ENCODE results near the gene TMEM35B. TPM values are rescaled to one million over a fixed set of nuclear protein-coding genes. Genes with fewer than 3 reads are reported as not detected.

Gene TMEM35B
- total RNA-seq, 3 donors from 2014 or later (not counting 1 experiment from before 2014, with no cell fraction given) = 4.1 to 18.5 (median 10.5) TPM

DNA sequence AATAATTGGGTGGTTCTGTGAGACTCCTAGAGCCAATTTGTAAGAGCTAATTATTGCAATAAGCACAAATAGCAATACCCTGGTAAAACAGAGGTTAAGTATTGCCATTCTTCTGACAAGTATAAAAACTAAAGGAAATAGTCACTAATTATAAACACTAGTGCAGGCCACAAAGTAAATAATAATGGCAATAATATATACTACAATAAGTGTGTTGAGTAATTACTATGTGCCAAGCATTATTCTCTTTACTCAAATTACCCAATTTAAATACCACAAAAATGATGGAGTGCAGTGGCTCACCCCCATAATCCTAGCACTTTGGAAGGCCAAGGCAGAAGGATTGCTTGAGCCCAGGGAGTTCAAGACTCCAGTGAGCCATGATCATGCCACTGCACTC is 31.3 kb upstream of the TMEM35B start:
- no peak for DNase-seq
- Histone ChIP-seq H3K4me3 (ENCODE audit: low read length) (no peak overlapping the region), H3K27me3 (ENCODE audit: control insufficient read depth, insufficient read depth, low read length) (no peaks in the 10 kb centered on the region), H3K4me1 (ENCODE audit: control insufficient read depth, insufficient read depth, low read length) (no peaks in the 10 kb centered on the region), H3K36me3 (ENCODE audit: control insufficient read depth, insufficient read depth, low read length) (peaks cover 31% of the 10 kb centered on the region), H3K27ac (ENCODE audit: low read length) (no peak overlapping the region), H3K9me3 (ENCODE audit: control insufficient read depth, insufficient read depth, low read length) (no peaks in the 10 kb centered on the region)
- Mint-ChIP-seq H3K4me3 (no peak overlapping the region), H3K27me3 (ENCODE audit: low read depth in 2 of 2) (no peaks in the 10 kb centered on the region), H3K9me3 (no peaks in the 10 kb centered on the region), H3K4me1 (no peaks in the 10 kb centered on the region), H3K36me3 (no peaks in the 10 kb centered on the region), H3K27ac (no peak overlapping the region)
- intact Hi-C loops (cut with micrococcal nuclease) = no loop called here
- ATAC-seq = no peak
- TF ChIP-seq, protein P1, sequence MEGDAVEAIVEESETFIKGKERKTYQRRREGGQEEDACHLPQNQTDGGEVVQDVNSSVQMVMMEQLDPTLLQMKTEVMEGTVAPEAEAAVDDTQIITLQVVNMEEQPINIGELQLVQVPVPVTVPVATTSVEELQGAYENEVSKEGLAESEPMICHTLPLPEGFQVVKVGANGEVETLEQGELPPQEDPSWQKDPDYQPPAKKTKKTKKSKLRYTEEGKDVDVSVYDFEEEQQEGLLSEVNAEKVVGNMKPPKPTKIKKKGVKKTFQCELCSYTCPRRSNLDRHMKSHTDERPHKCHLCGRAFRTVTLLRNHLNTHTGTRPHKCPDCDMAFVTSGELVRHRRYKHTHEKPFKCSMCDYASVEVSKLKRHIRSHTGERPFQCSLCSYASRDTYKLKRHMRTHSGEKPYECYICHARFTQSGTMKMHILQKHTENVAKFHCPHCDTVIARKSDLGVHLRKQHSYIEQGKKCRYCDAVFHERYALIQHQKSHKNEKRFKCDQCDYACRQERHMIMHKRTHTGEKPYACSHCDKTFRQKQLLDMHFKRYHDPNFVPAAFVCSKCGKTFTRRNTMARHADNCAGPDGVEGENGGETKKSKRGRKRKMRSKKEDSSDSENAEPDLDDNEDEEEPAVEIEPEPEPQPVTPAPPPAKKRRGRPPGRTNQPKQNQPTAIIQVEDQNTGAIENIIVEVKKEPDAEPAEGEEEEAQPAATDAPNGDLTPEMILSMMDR (IDR thresholded peaks at IDR 0.05) = no peak

DNA sequence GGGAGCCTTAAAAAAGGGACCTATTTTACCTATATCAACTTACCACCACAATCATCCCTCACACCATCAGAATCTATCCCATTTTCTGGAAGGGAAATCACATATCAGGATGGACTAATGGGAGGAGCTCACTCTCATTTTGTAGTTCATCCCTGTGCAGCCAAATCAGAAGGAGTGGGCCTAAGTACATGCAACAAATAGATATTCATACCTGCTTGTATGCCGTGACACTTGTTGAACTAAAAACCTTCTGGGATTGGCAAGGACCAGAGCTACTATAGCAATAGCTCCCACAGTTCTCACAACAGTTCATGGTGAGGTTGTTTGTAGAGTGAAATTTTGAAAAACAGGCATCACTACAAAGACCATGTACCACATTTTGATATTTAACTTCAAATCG is 29.3 kb upstream of the TMEM35B start:
- Histone ChIP-seq H3K27me3 (ENCODE audit: control insufficient read depth, insufficient read depth, low read length) (no peaks in the 10 kb centered on the region), H3K27ac (ENCODE audit: low read length) (no peak overlapping the region), H3K36me3 (ENCODE audit: control insufficient read depth, insufficient read depth, low read length) (peaks cover 43% of the 10 kb centered on the region), H3K4me1 (ENCODE audit: control insufficient read depth, insufficient read depth, low read length) (no peaks in the 10 kb centered on the region), H3K9me3 (ENCODE audit: control insufficient read depth, insufficient read depth, low read length) (no peaks in the 10 kb centered on the region), H3K4me3 (ENCODE audit: low read length) (no peak overlapping the region)
- Mint-ChIP-seq H3K9me3 (no peaks in the 10 kb centered on the region), H3K27me3 (ENCODE audit: low read depth in 2 of 2) (no peaks in the 10 kb centered on the region), H3K4me1 (no peaks in the 10 kb centered on the region), H3K4me3 (no peak overlapping the region), H3K27ac (no peak overlapping the region), H3K36me3 (peaks cover 8% of the 10 kb centered on the region)
- TF ChIP-seq, protein P1 (IDR thresholded peaks at IDR 0.05) = no peak
- ATAC-seq = no peak
- intact Hi-C loops (cut with micrococcal nuclease) = no loop called here
- WGBS (ENCODE audit: insufficient coverage) = 100% methylated on average over 1 of the region's 2 CpGs
- no peak for DNase-seq

DNA sequence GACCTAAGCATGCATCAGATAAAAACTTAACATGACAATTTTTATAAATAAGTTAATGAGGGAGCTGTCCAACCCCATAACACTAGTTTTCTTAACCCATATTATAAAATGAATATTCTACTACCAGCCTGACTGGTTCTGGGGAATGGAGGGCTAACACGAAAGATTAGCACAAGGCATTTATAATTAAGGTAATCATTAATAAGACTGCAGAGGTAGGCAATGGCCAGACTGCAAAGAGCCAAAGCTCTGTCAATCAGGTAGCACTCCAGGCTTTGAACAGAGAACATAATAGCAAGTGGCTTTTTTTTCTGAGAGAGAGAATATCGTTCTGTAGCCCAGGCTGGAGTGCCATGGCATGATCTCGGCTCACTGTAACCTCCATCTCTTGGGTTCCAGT is 20.6 kb upstream of the TMEM35B start:
- TF ChIP-seq, protein P1 (IDR thresholded peaks at IDR 0.05) = no peak
- DNase-seq = no peak
- Mint-ChIP-seq H3K27ac (no peak overlapping the region), H3K27me3 (ENCODE audit: low read depth in 2 of 2) (no peaks in the 10 kb centered on the region), H3K4me3 (no peak overlapping the region), H3K36me3 (peaks cover 15% of the 10 kb centered on the region), H3K9me3 (no peaks in the 10 kb centered on the region), H3K4me1 (no peaks in the 10 kb centered on the region)
- no peak for ATAC-seq
- H3K4me3 ChIP-seq (ENCODE audit: low read length) = no peak overlapping the region
- H3K27ac ChIP-seq (ENCODE audit: low read length) = no peak overlapping the region
- no peaks in the 10 kb centered on the region for H3K4me1 ChIP-seq (ENCODE audit: control insufficient read depth, insufficient read depth, low read length)
- H3K36me3 ChIP-seq (ENCODE audit: control insufficient read depth, insufficient read depth, low read length) = peaks cover 71% of the 10 kb centered on the region
- no peaks in the 10 kb centered on the region for H3K9me3 ChIP-seq (ENCODE audit: control insufficient read depth, insufficient read depth, low read length)
- H3K27me3 ChIP-seq (ENCODE audit: control insufficient read depth, insufficient read depth, low read length) = no peaks in the 10 kb centered on the region
- WGBS (ENCODE audit: insufficient coverage) = 95% methylated on average over 3 of the region's 3 CpGs
- intact Hi-C loops (cut with micrococcal nuclease) = no loop called here

DNA sequence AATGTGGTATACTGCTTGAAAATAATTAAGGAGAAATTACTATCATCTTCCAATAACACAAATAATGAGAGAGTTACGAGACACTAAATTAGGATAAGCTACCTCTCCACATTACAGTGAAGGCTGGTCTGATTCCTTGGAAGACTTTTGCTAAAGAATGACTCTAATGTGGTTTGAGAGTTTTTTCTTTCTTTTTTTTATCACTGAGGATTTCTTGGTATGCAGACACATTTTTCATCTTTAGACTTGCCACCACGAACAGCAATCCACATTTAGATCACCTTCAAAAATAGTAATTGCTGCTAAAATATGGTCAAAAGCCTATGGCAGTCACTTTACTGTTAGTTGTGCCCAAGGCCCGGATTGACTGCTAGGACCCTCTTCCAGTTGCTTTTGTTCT is 16.6 kb upstream of the TMEM35B start:
- intact Hi-C loops (cut with micrococcal nuclease) = no loop called here
- Histone ChIP-seq H3K4me3 (ENCODE audit: low read length) (no peak overlapping the region), H3K9me3 (ENCODE audit: control insufficient read depth, insufficient read depth, low read length) (no peaks in the 10 kb centered on the region), H3K27ac (ENCODE audit: low read length) (no peak overlapping the region), H3K27me3 (ENCODE audit: control insufficient read depth, insufficient read depth, low read length) (no peaks in the 10 kb centered on the region), H3K4me1 (ENCODE audit: control insufficient read depth, insufficient read depth, low read length) (no peaks in the 10 kb centered on the region), H3K36me3 (ENCODE audit: control insufficient read depth, insufficient read depth, low read length) (peaks cover 48% of the 10 kb centered on the region)
- H3K27me3 Mint-ChIP-seq (ENCODE audit: low read depth in 2 of 2) = no peaks in the 10 kb centered on the region
- no peak overlapping the region for H3K4me3 Mint-ChIP-seq
- no peak overlapping the region for H3K27ac Mint-ChIP-seq
- H3K4me1 Mint-ChIP-seq = no peaks in the 10 kb centered on the region
- DNase-seq (no peak), ATAC-seq (no peak)
- WGBS (ENCODE audit: insufficient coverage) = 93% methylated on average over 2 of the region's 3 CpGs
- no peaks in the 10 kb centered on the region for H3K9me3 Mint-ChIP-seq
- H3K36me3 Mint-ChIP-seq = peaks cover 6% of the 10 kb centered on the region
- TF ChIP-seq, protein P1 (IDR thresholded peaks at IDR 0.05) = no peak
